HepG2 (cell line): ENCODE data around the gene NCMAP. TPM values are rescaled to one million over a fixed set of nuclear protein-coding genes. Genes with fewer than 3 reads are reported as not detected.

ENCODE experiments used
- ASH2L ChIP-seq: fragments of 300-600, 200-600 bp; sonication (generic); IDR thresholded peaks from 2 replicates; pipeline ENCODE4 v1.7.0; 2017; ENCODE audit warnings: low read depth, mild to moderate bottlenecking, moderate library complexity, mixed read lengths, low read length; ENCODE audit not compliant: insufficient read length
- ELF3 ChIP-seq: IDR thresholded peaks from 2 replicates; pipeline ENCODE4 v1.6.1; 2016; ENCODE audit warnings: missing genetic modification reagents, missing compliant biosample characterization
- HNF1A ChIP-seq, 2 experiments: sonication (generic) in 1 of 2; formaldehyde crosslinking in 1 of 2; IDR thresholded peaks; 2 replicates each; pipeline versions ENCODE4 v1.4.0 to v1.6.1; 2016 to 2020; ENCODE audit warnings: borderline replicate concordance in 1 of 2, low read depth in 1 of 2, mild to moderate bottlenecking in 1 of 2, missing genetic modification reagents in 1 of 2
- PHB2 ChIP-seq: fragments of 450-650 bp; IDR thresholded peaks from 2 replicates; pipeline ENCODE4 v1.6.1; 2018; ENCODE audit not compliant: partially characterized antibody
- PHF8 ChIP-seq: sonication (generic); formaldehyde crosslinking; IDR thresholded peaks from 2 replicates; pipeline ENCODE4 v1.5.0; 2020; ENCODE audit warnings: missing genetic modification reagents
- PITX1 ChIP-seq: sonication (generic); formaldehyde crosslinking; IDR thresholded peaks from 2 replicates; pipeline ENCODE4 v1.5.1; 2020; ENCODE audit warnings: mild to moderate bottlenecking, missing genetic modification reagents
- REST ChIP-seq, 2 experiments: IDR thresholded peaks; 2 replicates each; pipeline ENCODE4 v1.6.1; 2011 to 2012; ENCODE audit warnings: low read length in 2 of 2, borderline replicate concordance in 1 of 2, low read depth in 1 of 2, mild to moderate bottlenecking in 1 of 2, moderate library complexity in 1 of 2
- SALL2 ChIP-seq: sonication (generic); formaldehyde crosslinking; IDR thresholded peaks from 2 replicates; pipeline ENCODE4 v1.8.1; 2023; ENCODE audit warnings: mild to moderate bottlenecking, missing genetic modification reagents, inconsistent platforms
- SMYD3 ChIP-seq: sonication (generic); formaldehyde crosslinking; IDR thresholded peaks from 2 replicates; pipeline ENCODE4 v1.8.1; 2023; ENCODE audit warnings: mild to moderate bottlenecking, missing genetic modification reagents
- ZEB1 ChIP-seq: IDR thresholded peaks from 2 replicates; pipeline ENCODE4 v1.6.1; 2012; ENCODE audit warnings: mild to moderate bottlenecking, low read depth, inconsistent platforms; ENCODE audit not compliant: insufficient replicate concordance
- ZNF230 ChIP-seq: sonication (generic); formaldehyde crosslinking; IDR thresholded peaks from 2 replicates; pipeline ENCODE4 v1.4.0; 2020; ENCODE audit warnings: mild to moderate bottlenecking, missing genetic modification reagents
- ZNF30 ChIP-seq: sonication (generic); formaldehyde crosslinking; IDR thresholded peaks from 2 replicates; pipeline ENCODE4 v1.5.0; 2020; ENCODE audit warnings: mild to moderate bottlenecking, missing genetic modification reagents
- polyA plus RNA-seq, 8 experiments: library from polyadenylated mRNA; depleted of rRNA in 3 of 8; stranded (reverse) in 7 of 8; unstranded in 1 of 8; fragments of >200 nt; fragmentation: Illumina TruSeq in 4 of 8; extraction: Trizol in 4 of 8; gene quantifications; 2 replicates each; pipeline versions ENCODE4 v1.2.1 to v1.2.3, GENCODE V29; 2011 to 2016; ENCODE audit warnings: low read depth in 4 of 8, missing spikeins in 1 of 8, mixed read lengths in 1 of 8; ENCODE audit not compliant: insufficient read depth in 1 of 8
- total RNA-seq, 5 experiments: library from RNA; depleted of rRNA; stranded (reverse); fragments of >200 nt; fragmentation: Illumina TruSeq; extraction: Trizol; gene quantifications; 2 replicates each; pipeline ENCODE4 v1.2.3, GENCODE V29; 2016; ENCODE audit warnings: low read depth in 1 of 5
- TF ChIP-seq, protein P1 (sequence below): sonication (generic); formaldehyde crosslinking; IDR thresholded peaks from 2 replicates; pipeline ENCODE4 v1.5.1; 2020; ENCODE audit warnings: missing genetic modification reagents, mild to moderate bottlenecking, borderline replicate concordance
- TF ChIP-seq, protein P2 (sequence below): sonication (generic); formaldehyde crosslinking; IDR thresholded peaks from 2 replicates; pipeline ENCODE4 v1.5.0; 2020; ENCODE audit warnings: missing genetic modification reagents, mild to moderate bottlenecking, borderline replicate concordance

Gene NCMAP
- total and polyA plus RNA-seq, 2 of the 13 experiments (the other 11 are each of a cell fraction or from before 2014, with no cell fraction given), result 2.7 to 20.0 TPM

- TF ChIP-seq, protein P1, sequence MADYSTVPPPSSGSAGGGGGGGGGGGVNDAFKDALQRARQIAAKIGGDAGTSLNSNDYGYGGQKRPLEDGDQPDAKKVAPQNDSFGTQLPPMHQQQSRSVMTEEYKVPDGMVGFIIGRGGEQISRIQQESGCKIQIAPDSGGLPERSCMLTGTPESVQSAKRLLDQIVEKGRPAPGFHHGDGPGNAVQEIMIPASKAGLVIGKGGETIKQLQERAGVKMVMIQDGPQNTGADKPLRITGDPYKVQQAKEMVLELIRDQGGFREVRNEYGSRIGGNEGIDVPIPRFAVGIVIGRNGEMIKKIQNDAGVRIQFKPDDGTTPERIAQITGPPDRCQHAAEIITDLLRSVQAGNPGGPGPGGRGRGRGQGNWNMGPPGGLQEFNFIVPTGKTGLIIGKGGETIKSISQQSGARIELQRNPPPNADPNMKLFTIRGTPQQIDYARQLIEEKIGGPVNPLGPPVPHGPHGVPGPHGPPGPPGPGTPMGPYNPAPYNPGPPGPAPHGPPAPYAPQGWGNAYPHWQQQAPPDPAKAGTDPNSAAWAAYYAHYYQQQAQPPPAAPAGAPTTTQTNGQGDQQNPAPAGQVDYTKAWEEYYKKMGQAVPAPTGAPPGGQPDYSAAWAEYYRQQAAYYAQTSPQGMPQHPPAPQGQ (CRISPR knock-in tag), result no peak
- TF ChIP-seq ZEB1 (peak; percentile 59), HNF1A (IDR thresholded peaks at IDR 0.05; ENCODE audit: low read depth) (peak; percentile 84), HNF1A (CRISPR knock-in tag; IDR thresholded peaks at IDR 0.05; ENCODE audit: borderline replicate concordance) (peak; percentile 89; the same call in 1 of the 2 replicates), ELF3 (CRISPR knock-in tag) (peak; percentile 51), ZNF30 (CRISPR knock-in tag) (no peak), SALL2 (CRISPR knock-in tag) (no peak), PHB2 (no peak), ASH2L (peak; percentile 97), ZNF230 (CRISPR knock-in tag) (peak; percentile 29; the same call in 1 of the 2 replicates), REST (IDR thresholded peaks at IDR 0.05; ENCODE audit: borderline replicate concordance in 1 of 2, low read depth in 1 of 2, low read length in 2 of 2) (peak in 1 of 2 experiments; percentile 19; a peak in 1 of 4 replicates), PITX1 (peak; percentile 59; the same call in 1 of the 2 replicates), PHF8 (CRISPR knock-in tag) (no peak), SMYD3 (CRISPR knock-in tag) (0 out of 2 replicates have a peak, but pooled peaks have one; percentile 47)
- TF ChIP-seq, protein P2, sequence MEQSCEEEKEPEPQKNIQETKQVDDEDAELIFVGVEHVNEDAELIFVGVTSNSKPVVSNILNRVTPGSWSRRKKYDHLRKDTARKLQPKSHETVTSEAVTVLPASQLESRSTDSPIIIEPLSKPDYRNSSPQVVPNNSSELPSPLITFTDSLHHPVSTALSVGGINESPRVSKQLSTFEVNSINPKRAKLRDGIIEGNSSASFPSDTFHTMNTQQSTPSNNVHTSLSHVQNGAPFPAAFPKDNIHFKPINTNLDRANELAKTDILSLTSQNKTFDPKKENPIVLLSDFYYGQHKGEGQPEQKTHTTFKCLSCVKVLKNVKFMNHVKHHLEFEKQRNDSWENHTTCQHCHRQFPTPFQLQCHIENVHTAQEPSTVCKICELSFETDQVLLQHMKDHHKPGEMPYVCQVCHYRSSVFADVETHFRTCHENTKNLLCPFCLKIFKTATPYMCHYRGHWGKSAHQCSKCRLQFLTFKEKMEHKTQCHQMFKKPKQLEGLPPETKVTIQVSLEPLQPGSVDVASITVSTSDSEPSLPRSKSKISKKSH, result no peak
Measured at GRCh38 chr1:24540906-24541710, 14.8 kb upstream of the NCMAP start (continued).
